Activated CD4-positive, alpha-beta memory T cell treated with anti-CD3 and anti-CD28 coated beads for 36 hours (primary cell): ENCODE data around the gene GNG5. TPM values are rescaled to one million over a fixed set of nuclear protein-coding genes. Genes with fewer than 3 reads are reported as not detected.
"Not testable (repeated sequence)": the region's sequence is repeated elsewhere in the genome, so short reads cannot be mapped to it uniquely, and the experiment has no call there.

Source experiments
- CTCF ChIA-PET: fragments of 350-600 bp; sonication (Branson Sonifier 250); formaldehyde crosslinking; loops from one replicate; lab custom pipeline; 2021; ENCODE audit warnings: antibody characterized with exemption, inconsistent platforms; lab: Charles Lee
- POLR2A ChIA-PET: fragments of 350-600 bp; sonication (Branson Sonifier 250); formaldehyde crosslinking; loops from one replicate; lab custom pipeline; 2021; ENCODE audit warnings: antibody characterized with exemption; lab: Charles Lee
- DNase-seq: peaks from one replicate; pipeline ENCODE4 v3.0.0-alpha.2; 2020
- H3K27ac Mint-ChIP-seq: one replicate; pipeline ENCODE4 v1.8.0; 2021; ENCODE audit warnings: mixed read lengths
- H3K27me3 Mint-ChIP-seq: one replicate; pipeline ENCODE4 v1.8.0; 2021; ENCODE audit warnings: mixed read lengths
- H3K36me3 Mint-ChIP-seq: one replicate; pipeline ENCODE4 v1.8.0; 2021; ENCODE audit warnings: mixed read lengths
- H3K4me1 Mint-ChIP-seq: one replicate; pipeline ENCODE4 v1.8.0; 2021; ENCODE audit warnings: low read depth, mixed read lengths
- H3K4me3 Mint-ChIP-seq: one replicate; pipeline ENCODE4 v1.8.0; 2021; ENCODE audit warnings: mild to moderate bottlenecking, mixed read lengths
- H3K9me3 Mint-ChIP-seq: one replicate; pipeline ENCODE4 v1.8.0; 2021; ENCODE audit warnings: mixed read lengths
- intact Hi-C: fragments of 100-400 bp; cut with micrococcal nuclease; formaldehyde crosslinking; loops from one replicate; pipeline ENCODE4 v1.15.1; 2023
- total RNA-seq, 2 experiments: library from RNA; stranded (reverse); gene quantifications; one replicate each; pipeline ENCODE4 v1.2.3, GENCODE V29; 2021

The GNG5 gene
- total RNA-seq, 2 experiments from 2014 or later, result 139 to 143 TPM

GRCh38 chr1:84507887-84508286 is 1.5 kb upstream of the GNG5 start:
- not testable (repeated sequence) for H3K27me3 Mint-ChIP-seq, H3K9me3 Mint-ChIP-seq, H3K27ac Mint-ChIP-seq, H3K4me3 Mint-ChIP-seq, DNase-seq
- CTCF ChIA-PET, result interaction anchor here (4.6 kb wide), 1 partner anchor 112 kb away, joined by 51 read pairs; no protein-coding TSS in a partner anchor
- H3K36me3 Mint-ChIP-seq, result peaks cover 16% of the 10 kb centered on the region
- intact Hi-C loops, result loop anchor here (10.0 kb wide), 3 partner anchors 347 to 767 kb away; partner anchors contain the start of gene BCL10
- POLR2A ChIA-PET, result interaction anchor here (1.4 kb wide), 1 partner anchor 66 kb away, joined by 4 read pairs; no protein-coding TSS in a partner anchor
- peaks cover 23% of the 10 kb centered on the region for H3K4me1 Mint-ChIP-seq

GRCh38 chr1:84506729-84507453 is 510 bp upstream of the GNG5 start:
- H3K27ac Mint-ChIP-seq, result peak overlapping the region; percentile 97
- intact Hi-C loops, result loop anchor here (1.0 to 10.0 kb wide), 10 partner anchors 28 to 768 kb away; partner anchors contain the start of genes BCL10, CTBS, PRKACB and RPF1
- peaks cover 27% of the 10 kb centered on the region for H3K4me1 Mint-ChIP-seq
- H3K36me3 Mint-ChIP-seq, result peaks cover 16% of the 10 kb centered on the region
- CTCF ChIA-PET, result interaction anchor here (0.8 to 4.6 kb wide), 12 partner anchors 26 to 366 kb away, joined by 3 to 51 read pairs (median 6); partner anchors contain the start of genes CTBS and PRKACB
- peaks cover 5% of the 10 kb centered on the region for H3K9me3 Mint-ChIP-seq
- H3K27me3 Mint-ChIP-seq, result no peaks in the 10 kb centered on the region
- POLR2A ChIA-PET, result interaction anchor here (1.0 to 4.3 kb wide), 7 partner anchors 14 to 362 kb away, joined by 3 to 83 read pairs (median 7); partner anchors contain the start of genes CTBS and PRKACB
- peak overlapping the region; percentile 95 for H3K4me3 Mint-ChIP-seq
- no peak for DNase-seq

GRCh38 chr1:84505493-84506001 is 834 bp downstream of the GNG5 start:
- DNase-seq, result no peak
- peaks cover 5% of the 10 kb centered on the region for H3K9me3 Mint-ChIP-seq
- intact Hi-C loops, result loop anchor here (1.0 to 10.0 kb wide), 11 partner anchors 26 to 769 kb away; partner anchors contain the start of genes BCL10, CTBS, PRKACB and RPF1
- ChIA-PET POLR2A (interaction anchor here (0.7 to 4.3 kb wide), 8 partner anchors 21 to 361 kb away, joined by 3 to 83 read pairs (median 6); partner anchors contain the start of genes CTBS, PRKACB and RPF1), CTCF (interaction anchor here (1.2 to 4.6 kb wide), 9 partner anchors 25 to 361 kb away, joined by 3 to 51 read pairs (median 5); partner anchors contain the start of genes CTBS and PRKACB)
- peaks cover 41% of the 10 kb centered on the region for H3K4me1 Mint-ChIP-seq
- H3K4me3 Mint-ChIP-seq, result peak overlapping the region; percentile 95
- peak overlapping the region; percentile 97 for H3K27ac Mint-ChIP-seq
- peaks cover 19% of the 10 kb centered on the region for H3K36me3 Mint-ChIP-seq
- H3K27me3 Mint-ChIP-seq, result no peaks in the 10 kb centered on the region

- H3K27ac Mint-ChIP-seq, result peak overlapping the region; percentile 97
- H3K36me3 Mint-ChIP-seq, result peaks cover 23% of the 10 kb centered on the region
- DNase-seq, result peak; percentile 22
- H3K27me3 Mint-ChIP-seq, result no peaks in the 10 kb centered on the region
- peak overlapping the region; percentile 95 for H3K4me3 Mint-ChIP-seq
- H3K4me1 Mint-ChIP-seq, result peaks cover 42% of the 10 kb centered on the region
- intact Hi-C loops, result loop anchor here (2.0 to 10.0 kb wide), 4 partner anchors 350 to 770 kb away; partner anchors contain the start of genes BCL10 and SYDE2
- ChIA-PET CTCF (interaction anchor here (1.0 to 4.6 kb wide), 7 partner anchors 12 to 361 kb away, joined by 3 to 51 read pairs (median 4); partner anchors contain the start of genes CTBS and PRKACB), POLR2A (interaction anchor here (0.7 to 4.3 kb wide), 8 partner anchors 24 to 184 kb away, joined by 3 to 83 read pairs (median 6); partner anchors contain the start of gene CTBS)
- peaks cover 5% of the 10 kb centered on the region for H3K9me3 Mint-ChIP-seq
Measured at GRCh38 chr1:84504580-84505492, 1.5 kb downstream of the GNG5 start.

- peaks cover 21% of the 10 kb centered on the region for H3K36me3 Mint-ChIP-seq
- intact Hi-C loops, result loop anchor here (10.0 kb wide), 3 partner anchors 352 to 772 kb away; partner anchors contain the start of gene BCL10
- H3K9me3 Mint-ChIP-seq, result no peaks in the 10 kb centered on the region
- no peak overlapping the region for H3K4me3 Mint-ChIP-seq
- ChIA-PET CTCF (interaction anchor here (1.4 to 1.5 kb wide), 2 partner anchors 23 to 65 kb away, joined by 4 to 8 read pairs; no protein-coding TSS in a partner anchor), POLR2A (interaction anchor here (1.6 to 4.3 kb wide), 2 partner anchors 8 to 71 kb away, joined by 4 to 83 read pairs; partner anchors contain the start of gene CTBS)
- peaks cover 46% of the 10 kb centered on the region for H3K4me1 Mint-ChIP-seq
- no peak for DNase-seq
- no peaks in the 10 kb centered on the region for H3K27me3 Mint-ChIP-seq
- H3K27ac Mint-ChIP-seq, result no peak overlapping the region
Measured at GRCh38 chr1:84502927-84503326, 3.5 kb downstream of the GNG5 start.

- Mint-ChIP-seq H3K27ac (peak overlapping the region; percentile 3), H3K36me3 (peaks cover 26% of the 10 kb centered on the region), H3K4me1 (peaks cover 29% of the 10 kb centered on the region), H3K27me3 (no peaks in the 10 kb centered on the region), H3K9me3 (no peaks in the 10 kb centered on the region), H3K4me3 (no peak overlapping the region)
- intact Hi-C loops, result no loop called here
- no peak for DNase-seq
- CTCF ChIA-PET, result interaction anchor here (1.5 kb wide), 1 partner anchor 123 kb away, joined by 5 read pairs; no protein-coding TSS in a partner anchor
- POLR2A ChIA-PET, result no interaction called here
Measured at GRCh38 chr1:84497631-84498275, 8.6 kb downstream of the GNG5 start.

GRCh38 chr1:84496498-84496897 is 9.9 kb downstream of the GNG5 start:
- H3K4me3 Mint-ChIP-seq, result no peak overlapping the region
- no peaks in the 10 kb centered on the region for H3K27me3 Mint-ChIP-seq
- H3K9me3 Mint-ChIP-seq, result no peaks in the 10 kb centered on the region
- peaks cover 29% of the 10 kb centered on the region for H3K36me3 Mint-ChIP-seq
- DNase-seq, result no peak
- intact Hi-C loops, result no loop called here
- ChIA-PET POLR2A (interaction anchor here (1.5 kb wide), 1 partner anchor 16 kb away, joined by 3 read pairs; no protein-coding TSS in a partner anchor), CTCF (interaction anchor here (1.6 kb wide), 1 partner anchor 124 kb away, joined by 7 read pairs; no protein-coding TSS in a partner anchor)
- peaks cover 22% of the 10 kb centered on the region for H3K4me1 Mint-ChIP-seq
- H3K27ac Mint-ChIP-seq, result no peak overlapping the region

GRCh38 chr1:84493747-84494146 is 12.6 kb downstream of the GNG5 start:
- no peaks in the 10 kb centered on the region for H3K27me3 Mint-ChIP-seq
- POLR2A ChIA-PET, result no interaction called here
- intact Hi-C loops, result no loop called here
- CTCF ChIA-PET, result interaction anchor here (0.8 to 1.0 kb wide), 2 partner anchors 128 to 231 kb away, joined by 3 read pairs; no protein-coding TSS in a partner anchor
- peak overlapping the region; percentile 55 for H3K27ac Mint-ChIP-seq
- no peak overlapping the region for H3K4me3 Mint-ChIP-seq
- peaks cover 12% of the 10 kb centered on the region for H3K4me1 Mint-ChIP-seq
- DNase-seq, result no peak
- no peaks in the 10 kb centered on the region for H3K9me3 Mint-ChIP-seq
- H3K36me3 Mint-ChIP-seq, result peaks cover 33% of the 10 kb centered on the region

GRCh38 chr1:84492726-84493125 is 13.7 kb downstream of the GNG5 start:
- no peak overlapping the region for H3K4me3 Mint-ChIP-seq
- H3K9me3 Mint-ChIP-seq, result no peaks in the 10 kb centered on the region
- ChIA-PET CTCF (interaction anchor here (1.1 kb wide), 1 partner anchor 12 kb away, joined by 3 read pairs; no protein-coding TSS in a partner anchor), POLR2A (interaction anchor here (1.4 kb wide), 1 partner anchor 14 kb away, joined by 3 read pairs; the partner anchor contains the start of genes GNG5 and SPATA1)
- H3K4me1 Mint-ChIP-seq, result peaks cover 5% of the 10 kb centered on the region
- intact Hi-C loops, result no loop called here
- DNase-seq, result no peak
- no peak overlapping the region for H3K27ac Mint-ChIP-seq
- no peaks in the 10 kb centered on the region for H3K27me3 Mint-ChIP-seq
- H3K36me3 Mint-ChIP-seq, result peaks cover 27% of the 10 kb centered on the region

- no peak overlapping the region for H3K27ac Mint-ChIP-seq
- CTCF ChIA-PET, result interaction anchor here (0.6 to 1.0 kb wide), 2 partner anchors 11 to 100 kb away, joined by 3 to 5 read pairs; no protein-coding TSS in a partner anchor
- POLR2A ChIA-PET, result no interaction called here
- H3K36me3 Mint-ChIP-seq, result peaks cover 27% of the 10 kb centered on the region
- DNase-seq, result no peak
- intact Hi-C loops, result no loop called here
- peaks cover 20% of the 10 kb centered on the region for H3K4me1 Mint-ChIP-seq
- no peak overlapping the region for H3K4me3 Mint-ChIP-seq
- no peaks in the 10 kb centered on the region for H3K9me3 Mint-ChIP-seq
- no peaks in the 10 kb centered on the region for H3K27me3 Mint-ChIP-seq
Measured at GRCh38 chr1:84489766-84490165, 16.6 kb downstream of the GNG5 start.
